HepG2 (cell line): ENCODE data around the gene RLN3. TPM values are rescaled to one million over a fixed set of nuclear protein-coding genes. Genes with fewer than 3 reads are reported as not detected.

Source experiments
- CTCF ChIP-seq: sonication (generic); formaldehyde crosslinking; IDR thresholded peaks from 2 replicates; pipeline ENCODE4 v1.5.0; 2020; ENCODE audit warnings: mild to moderate bottlenecking, missing genetic modification reagents, moderate library complexity
- ESRRA ChIP-seq: sonication (generic); formaldehyde crosslinking; IDR thresholded peaks from 2 replicates; pipeline ENCODE4 v1.5.1; 2020; ENCODE audit warnings: mild to moderate bottlenecking, low read depth, missing genetic modification reagents
- MLXIP ChIP-seq: sonication (generic); formaldehyde crosslinking; IDR thresholded peaks from 2 replicates; pipeline ENCODE4 v1.9.0; 2021; ENCODE audit warnings: missing genetic modification reagents, borderline replicate concordance
- NCOA2 ChIP-seq: sonication (generic); formaldehyde crosslinking; IDR thresholded peaks from 2 replicates; pipeline ENCODE4 v1.8.0; 2022; ENCODE audit warnings: inconsistent platforms
- RFXANK ChIP-seq: IDR thresholded peaks from 2 replicates; pipeline ENCODE4 v1.6.1; 2016
- TGIF2 ChIP-seq: IDR thresholded peaks from 2 replicates; pipeline ENCODE4 v1.6.1; 2016; ENCODE audit warnings: control low read depth, missing compliant biosample characterization
- UBTF ChIP-seq: sonication (generic); formaldehyde crosslinking; IDR thresholded peaks from 2 replicates; pipeline ENCODE4 v1.4.0; 2020; ENCODE audit warnings: mild to moderate bottlenecking, missing genetic modification reagents
- ZBTB37 ChIP-seq: sonication (generic); formaldehyde crosslinking; IDR thresholded peaks from 2 replicates; pipeline ENCODE4 v1.4.0; 2020; ENCODE audit warnings: mild to moderate bottlenecking, missing genetic modification reagents
- ZEB1 ChIP-seq: IDR thresholded peaks from 2 replicates; pipeline ENCODE4 v1.6.1; 2012; ENCODE audit warnings: mild to moderate bottlenecking, low read depth, inconsistent platforms; ENCODE audit not compliant: insufficient replicate concordance
- ZMYM4 ChIP-seq: sonication (generic); formaldehyde crosslinking; IDR thresholded peaks from 2 replicates; pipeline ENCODE4 v1.8.1; 2023; ENCODE audit warnings: mild to moderate bottlenecking, missing genetic modification reagents
- ZNF160 ChIP-seq: sonication (generic); formaldehyde crosslinking; IDR thresholded peaks from 2 replicates; pipeline ENCODE4 v1.8.0; 2022; ENCODE audit warnings: mild to moderate bottlenecking, inconsistent platforms, missing genetic modification reagents
- ZNF468 ChIP-seq: sonication (generic); formaldehyde crosslinking; IDR thresholded peaks from 2 replicates; pipeline ENCODE4 v1.8.0; 2022; ENCODE audit warnings: mild to moderate bottlenecking, moderate library complexity, missing genetic modification reagents
- ZNF776 ChIP-seq: sonication (generic); formaldehyde crosslinking; IDR thresholded peaks from 2 replicates; pipeline ENCODE4 v1.4.0; 2020; ENCODE audit warnings: mild to moderate bottlenecking, missing genetic modification reagents
- polyA plus RNA-seq, 8 experiments: library from polyadenylated mRNA; depleted of rRNA in 3 of 8; stranded (reverse) in 7 of 8; unstranded in 1 of 8; fragments of >200 nt; fragmentation: Illumina TruSeq in 4 of 8; extraction: Trizol in 4 of 8; gene quantifications; 2 replicates each; pipeline versions ENCODE4 v1.2.1 to v1.2.3, GENCODE V29; 2011 to 2016; ENCODE audit warnings: low read depth in 4 of 8, missing spikeins in 1 of 8, mixed read lengths in 1 of 8; ENCODE audit not compliant: insufficient read depth in 1 of 8
- total RNA-seq, 5 experiments: library from RNA; depleted of rRNA; stranded (reverse); fragments of >200 nt; fragmentation: Illumina TruSeq; extraction: Trizol; gene quantifications; 2 replicates each; pipeline ENCODE4 v1.2.3, GENCODE V29; 2016; ENCODE audit warnings: low read depth in 1 of 5
- TF ChIP-seq, protein P1 (sequence below): sonication (generic); formaldehyde crosslinking; IDR thresholded peaks from 2 replicates; pipeline ENCODE4 v1.4.0; 2020; ENCODE audit warnings: mild to moderate bottlenecking, missing genetic modification reagents, borderline replicate concordance

The RLN3 gene
- total and polyA plus RNA-seq, 2 of the 13 experiments (the other 11 are each of a cell fraction or from before 2014, with no cell fraction given): not detected

GRCh38 chr19:14031719-14032480 is 4.0 kb downstream of the RLN3 start, which contains the start of gene IL27RA (continued):
- TF ChIP-seq, protein P1, sequence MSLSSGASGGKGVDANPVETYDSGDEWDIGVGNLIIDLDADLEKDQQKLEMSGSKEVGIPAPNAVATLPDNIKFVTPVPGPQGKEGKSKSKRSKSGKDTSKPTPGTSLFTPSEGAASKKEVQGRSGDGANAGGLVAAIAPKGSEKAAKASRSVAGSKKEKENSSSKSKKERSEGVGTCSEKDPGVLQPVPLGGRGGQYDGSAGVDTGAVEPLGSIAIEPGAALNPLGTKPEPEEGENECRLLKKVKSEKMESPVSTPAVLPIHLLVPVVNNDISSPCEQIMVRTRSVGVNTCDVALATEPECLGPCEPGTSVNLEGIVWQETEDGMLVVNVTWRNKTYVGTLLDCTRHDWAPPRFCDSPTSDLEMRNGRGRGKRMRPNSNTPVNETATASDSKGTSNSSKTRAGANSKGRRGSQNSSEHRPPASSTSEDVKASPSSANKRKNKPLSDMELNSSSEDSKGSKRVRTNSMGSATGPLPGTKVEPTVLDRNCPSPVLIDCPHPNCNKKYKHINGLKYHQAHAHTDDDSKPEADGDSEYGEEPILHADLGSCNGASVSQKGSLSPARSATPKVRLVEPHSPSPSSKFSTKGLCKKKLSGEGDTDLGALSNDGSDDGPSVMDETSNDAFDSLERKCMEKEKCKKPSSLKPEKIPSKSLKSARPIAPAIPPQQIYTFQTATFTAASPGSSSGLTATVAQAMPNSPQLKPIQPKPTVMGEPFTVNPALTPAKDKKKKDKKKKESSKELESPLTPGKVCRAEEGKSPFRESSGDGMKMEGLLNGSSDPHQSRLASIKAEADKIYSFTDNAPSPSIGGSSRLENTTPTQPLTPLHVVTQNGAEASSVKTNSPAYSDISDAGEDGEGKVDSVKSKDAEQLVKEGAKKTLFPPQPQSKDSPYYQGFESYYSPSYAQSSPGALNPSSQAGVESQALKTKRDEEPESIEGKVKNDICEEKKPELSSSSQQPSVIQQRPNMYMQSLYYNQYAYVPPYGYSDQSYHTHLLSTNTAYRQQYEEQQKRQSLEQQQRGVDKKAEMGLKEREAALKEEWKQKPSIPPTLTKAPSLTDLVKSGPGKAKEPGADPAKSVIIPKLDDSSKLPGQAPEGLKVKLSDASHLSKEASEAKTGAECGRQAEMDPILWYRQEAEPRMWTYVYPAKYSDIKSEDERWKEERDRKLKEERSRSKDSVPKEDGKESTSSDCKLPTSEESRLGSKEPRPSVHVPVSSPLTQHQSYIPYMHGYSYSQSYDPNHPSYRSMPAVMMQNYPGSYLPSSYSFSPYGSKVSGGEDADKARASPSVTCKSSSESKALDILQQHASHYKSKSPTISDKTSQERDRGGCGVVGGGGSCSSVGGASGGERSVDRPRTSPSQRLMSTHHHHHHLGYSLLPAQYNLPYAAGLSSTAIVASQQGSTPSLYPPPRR (CRISPR knock-in tag): 0 out of 2 replicates have a peak, but pooled peaks have one; percentile 24
- TF ChIP-seq CTCF (CRISPR knock-in tag): peak; percentile 85
- no peak for TF ChIP-seq NCOA2 (CRISPR knock-in tag)
- TF ChIP-seq ZNF776 (CRISPR knock-in tag): peak; percentile 83
- TF ChIP-seq ZNF160 (CRISPR knock-in tag): peak; percentile 55; the same call in 1 of the 2 replicates
- TF ChIP-seq ZBTB37 (CRISPR knock-in tag): 0 out of 2 replicates have a peak, but pooled peaks have one; percentile 54
- TF ChIP-seq TGIF2 (CRISPR knock-in tag): no peak
- 0 out of 2 replicates have a peak, but pooled peaks have one; percentile 12 for TF ChIP-seq ZMYM4 (CRISPR knock-in tag)
- TF ChIP-seq ZEB1: no peak
- 0 out of 2 replicates have a peak, but pooled peaks have one; percentile 28 for TF ChIP-seq ESRRA (CRISPR knock-in tag)
- peak; percentile 87 for TF ChIP-seq UBTF (CRISPR knock-in tag)
- no peak for TF ChIP-seq MLXIP (CRISPR knock-in tag)
- 0 out of 2 replicates have a peak, but pooled peaks have one; percentile 25 for TF ChIP-seq ZNF468 (CRISPR knock-in tag)
- TF ChIP-seq RFXANK (CRISPR knock-in tag): no peak
